GM21360 (cell line): ENCODE measurements around the gene GRM1.
"Not testable (repeated sequence)": the region's sequence is repeated elsewhere in the genome, so short reads cannot be mapped to it uniquely, and the experiment has no call there.

ENCODE experiments used
- ATAC-seq: cut with Tn5 transposase; IDR thresholded peaks from one replicate; pipeline ENCODE4 v1.9.1; 2021; ENCODE audit warnings: mild to moderate bottlenecking, moderate library complexity; ENCODE audit not compliant: unreplicated experiment

GRM1 gene

DNA sequence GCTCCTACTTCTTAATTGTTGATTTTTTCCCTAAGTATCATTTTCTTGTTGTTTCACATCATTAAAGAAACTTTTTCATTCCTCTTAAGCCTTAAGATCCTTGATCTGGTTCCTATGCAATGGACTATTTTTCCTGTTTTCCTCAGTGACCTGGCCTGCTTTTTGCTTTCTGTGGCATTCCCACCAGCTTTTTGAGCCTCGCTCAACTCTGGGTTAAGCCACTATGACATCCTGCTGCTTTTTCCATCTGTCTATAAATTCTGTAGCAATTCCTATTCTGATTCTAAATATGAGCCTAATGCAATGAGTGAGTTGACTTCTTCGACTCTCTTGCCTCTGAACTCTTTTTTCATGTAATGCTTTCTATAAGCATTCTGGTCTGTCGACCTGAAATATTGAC, 160.3 kb downstream of the GRM1 start:
- ATAC-seq = no peak

DNA sequence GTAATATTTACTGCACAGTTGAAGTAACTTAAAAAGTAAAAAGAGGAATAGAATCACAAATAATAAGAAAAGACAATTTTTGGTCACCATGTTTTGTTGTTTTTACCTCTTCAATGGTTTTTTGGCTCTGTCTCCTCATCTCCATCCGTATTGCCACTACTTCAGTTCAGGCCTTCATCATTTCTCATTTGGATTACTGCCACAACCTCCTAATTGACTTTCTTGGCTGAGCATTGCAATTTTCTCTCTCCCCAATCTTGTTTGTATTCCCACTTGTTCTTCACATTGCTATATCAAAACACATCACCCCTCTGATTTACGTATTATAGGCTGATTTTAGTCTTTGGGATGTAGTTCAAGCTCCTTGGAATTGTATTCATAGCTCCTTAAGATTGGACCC, 161.7 kb downstream of the GRM1 start:
- ATAC-seq = no peak

- ATAC-seq = no peak
These were observed 162.3 kb downstream of the GRM1 start for GRCh38 chr6:146191166-146191565.

GRCh38 chr6:146191612-146192011, 162.8 kb downstream of the GRM1 start:
- ATAC-seq = no peak

GRCh38 chr6:146194434-146194833, 165.6 kb downstream of the GRM1 start:
- ATAC-seq = no peak

DNA sequence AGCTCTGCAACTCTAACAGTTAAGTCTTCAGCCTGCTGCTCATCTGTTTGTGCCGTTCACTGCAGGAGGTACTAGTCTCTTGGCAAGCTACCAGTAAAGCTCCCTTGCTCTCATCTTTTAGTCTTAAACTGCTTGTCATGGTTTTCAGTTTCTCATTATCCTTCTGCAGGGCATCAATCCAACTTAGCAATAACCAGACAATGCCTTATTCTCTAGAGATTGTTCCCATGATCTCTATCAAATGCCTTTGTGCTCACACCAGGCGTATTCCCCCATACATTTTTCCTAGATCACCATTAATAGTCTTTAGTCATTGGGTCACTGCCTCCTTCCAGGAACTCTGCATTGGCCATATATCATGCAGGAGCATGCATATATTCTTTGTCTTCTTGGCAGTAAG, 171.3 kb downstream of the GRM1 start:
- ATAC-seq = no peak

GRCh38 chr6:146202570-146202969, 173.7 kb downstream of the GRM1 start:
- no peak for ATAC-seq

GRCh38 chr6:146209942-146210341, 181.1 kb downstream of the GRM1 start:
- ATAC-seq = no peak

DNA sequence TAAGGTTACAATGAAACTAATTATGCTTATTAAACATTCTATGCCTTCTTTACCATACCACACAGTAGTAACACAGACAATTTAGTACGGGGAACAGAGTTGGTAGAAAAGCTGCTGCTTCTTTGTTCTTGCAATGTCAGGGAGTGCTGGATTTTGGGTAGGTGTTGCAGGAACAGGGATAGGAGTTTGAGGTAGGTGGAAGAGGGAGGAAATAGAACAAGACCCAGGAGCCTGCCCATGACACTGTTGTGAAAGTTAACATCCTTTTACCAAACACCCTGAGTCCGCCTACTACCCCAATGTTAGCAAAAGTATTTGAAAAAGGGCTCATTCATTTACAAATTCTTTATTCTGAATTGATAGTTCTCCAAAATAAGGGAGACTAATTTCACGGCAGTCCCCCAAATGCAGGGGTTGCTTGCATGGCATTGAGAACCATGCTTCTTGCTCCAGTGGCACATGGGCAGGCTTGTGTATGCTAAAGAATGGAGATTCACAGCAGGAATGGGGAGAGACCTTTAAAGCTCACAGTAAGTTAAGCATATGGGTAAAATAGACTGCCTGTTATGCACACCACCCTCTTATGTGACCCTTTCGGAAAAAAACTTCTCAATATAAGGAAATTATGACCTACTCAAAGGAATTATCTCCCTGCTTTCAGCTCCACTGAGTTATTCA, 181.7 kb downstream of the GRM1 start:
- no peak for ATAC-seq

DNA sequence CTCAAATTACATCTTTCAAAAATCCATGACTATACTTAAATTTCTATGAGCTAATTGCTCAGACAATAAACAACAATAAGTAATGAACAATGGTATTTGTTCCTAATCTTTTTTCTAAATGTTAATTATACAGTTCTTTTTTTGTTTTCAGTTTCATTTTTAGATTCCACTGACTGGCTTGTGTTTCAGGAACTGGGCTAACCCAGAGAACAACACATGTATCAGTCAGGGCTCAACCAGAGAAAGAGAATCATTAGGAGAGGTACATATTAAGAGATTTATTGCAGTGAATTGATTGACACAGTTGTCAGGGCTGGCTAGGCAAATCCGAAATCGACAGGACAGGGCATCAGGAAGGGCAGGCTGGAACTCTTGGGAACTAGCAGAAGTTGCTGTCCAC, 182.8 kb downstream of the GRM1 start:
- no peak for ATAC-seq

DNA sequence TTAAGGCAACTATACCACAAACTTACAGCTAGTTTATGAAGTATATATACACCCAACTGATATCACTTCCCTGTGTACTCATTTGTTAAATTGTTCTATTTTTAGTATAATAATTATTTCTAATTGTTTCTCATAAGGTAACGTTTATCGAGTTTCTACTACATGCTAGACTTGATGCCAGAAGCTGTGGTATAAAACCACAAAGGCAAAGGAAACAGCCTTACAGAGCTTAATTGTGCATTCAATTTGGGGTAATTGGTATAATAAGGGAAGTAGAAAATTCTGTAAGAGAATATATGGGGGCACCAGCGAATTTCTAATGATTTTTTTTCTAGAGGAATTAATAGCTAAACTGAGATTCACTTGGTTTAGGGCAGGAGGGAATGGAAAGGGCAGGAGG, 183.9 kb downstream of the GRM1 start:
- no peak for ATAC-seq

DNA sequence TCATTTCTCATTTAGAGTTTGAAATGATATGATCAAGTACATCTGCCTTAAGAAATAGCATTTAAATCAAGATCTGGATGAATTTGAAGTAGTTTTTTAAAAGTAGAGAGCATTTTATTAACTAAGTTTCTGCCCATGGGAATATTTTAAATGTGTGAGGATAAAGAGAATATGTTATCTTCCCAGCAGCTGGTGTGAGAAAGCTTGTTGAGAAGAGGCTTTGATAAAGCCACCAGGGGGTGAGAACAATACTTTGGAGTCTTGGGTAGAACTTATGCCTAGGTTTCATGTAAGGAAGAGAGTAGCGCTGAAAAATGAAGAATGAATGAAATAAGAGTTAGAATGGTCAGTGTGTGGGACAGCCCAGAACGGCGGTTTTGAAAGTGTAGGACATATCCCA, 190.2 kb downstream of the GRM1 start:
- ATAC-seq = no peak

GRCh38 chr6:146224449-146224848, 195.6 kb downstream of the GRM1 start:
- no peak for ATAC-seq

DNA sequence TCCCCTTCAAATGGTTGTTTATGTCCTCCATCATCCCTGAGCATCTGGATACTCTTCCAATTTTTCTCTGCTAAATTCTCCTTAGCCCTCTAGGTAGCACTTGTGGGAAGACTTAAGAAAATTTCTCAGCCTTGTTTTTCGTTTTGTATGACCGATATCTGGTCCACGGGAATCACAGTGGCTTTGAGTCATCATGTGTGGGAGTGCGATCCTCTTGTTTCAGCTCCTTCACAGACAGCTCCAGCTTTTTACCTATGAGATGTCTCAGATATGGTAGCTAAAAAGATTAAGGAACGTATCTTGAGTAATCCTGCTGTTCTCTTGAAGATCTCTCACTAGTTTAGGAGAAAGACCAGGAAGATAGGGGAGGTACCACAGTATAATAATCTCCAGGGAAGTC, 196.1 kb downstream of the GRM1 start:
- ATAC-seq = no peak

- no peak for ATAC-seq
These were observed 211.5 kb downstream of the GRM1 start for GRCh38 chr6:146240322-146240721.

DNA sequence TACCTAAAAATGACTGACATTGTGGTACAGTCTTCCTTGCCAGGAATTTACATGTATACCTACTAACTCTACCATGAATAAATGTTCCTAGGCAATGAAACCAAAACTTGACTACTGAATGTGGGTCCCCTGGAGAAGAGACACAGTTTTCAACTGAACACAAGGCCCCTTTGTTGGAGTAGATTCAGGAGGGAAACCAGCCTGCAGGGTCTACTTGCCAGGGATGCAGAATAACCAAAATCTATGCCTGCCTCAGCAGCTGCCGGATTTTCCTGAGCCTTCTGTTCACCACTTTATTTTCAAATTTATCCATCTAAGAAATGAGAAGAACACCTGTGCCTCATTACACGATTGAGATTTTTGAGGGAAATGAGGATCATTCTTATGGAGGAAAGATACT, 211.9 kb downstream of the GRM1 start:
- no peak for ATAC-seq

GRCh38 chr6:146243646-146244045, 214.8 kb downstream of the GRM1 start:
- not testable (repeated sequence) for ATAC-seq

- no peak for ATAC-seq
These were observed 215.8 kb downstream of the GRM1 start for GRCh38 chr6:146244630-146245143.

DNA sequence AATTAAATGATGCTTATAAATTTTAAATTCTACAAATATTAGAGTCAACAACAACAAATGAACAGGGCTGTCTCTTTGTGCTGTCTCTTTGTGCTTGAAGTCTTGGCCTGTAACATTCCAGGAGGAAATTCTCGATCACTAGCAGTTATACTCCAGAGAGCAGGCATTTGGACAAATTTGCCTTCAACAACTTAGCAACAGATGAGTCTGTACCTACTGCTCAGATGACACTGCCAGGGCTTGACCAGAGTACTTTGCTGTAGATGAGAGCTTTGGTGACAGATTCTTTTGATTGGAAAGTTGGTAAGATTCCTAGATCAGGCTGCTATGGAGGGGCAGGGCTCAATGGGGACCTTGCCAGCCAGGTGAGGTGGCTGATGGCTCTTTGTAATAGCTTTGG, 217.2 kb downstream of the GRM1 start:
- no peak for ATAC-seq

DNA sequence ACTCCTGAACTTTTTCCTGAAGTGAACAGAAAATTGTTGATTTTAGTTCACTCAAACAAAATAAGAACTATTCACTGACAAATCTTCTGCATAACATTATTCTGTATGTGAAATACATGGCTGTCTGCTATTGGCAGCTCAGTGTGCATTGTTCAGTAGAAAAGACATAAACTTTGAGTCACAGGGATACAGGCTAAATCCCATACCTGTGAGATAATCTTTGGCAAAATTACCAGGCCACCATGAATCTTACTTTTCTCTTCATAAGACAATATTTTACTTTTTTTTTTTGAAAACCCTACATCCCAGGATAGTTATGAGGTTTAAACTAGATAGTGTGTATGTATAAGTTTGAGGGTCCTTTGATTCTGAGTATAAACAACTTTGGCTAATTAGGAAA, 224.8 kb downstream of the GRM1 start:
- ATAC-seq = no peak

- ATAC-seq = no peak
These were observed 229.3 kb downstream of the GRM1 start for GRCh38 chr6:146258206-146258605.

DNA sequence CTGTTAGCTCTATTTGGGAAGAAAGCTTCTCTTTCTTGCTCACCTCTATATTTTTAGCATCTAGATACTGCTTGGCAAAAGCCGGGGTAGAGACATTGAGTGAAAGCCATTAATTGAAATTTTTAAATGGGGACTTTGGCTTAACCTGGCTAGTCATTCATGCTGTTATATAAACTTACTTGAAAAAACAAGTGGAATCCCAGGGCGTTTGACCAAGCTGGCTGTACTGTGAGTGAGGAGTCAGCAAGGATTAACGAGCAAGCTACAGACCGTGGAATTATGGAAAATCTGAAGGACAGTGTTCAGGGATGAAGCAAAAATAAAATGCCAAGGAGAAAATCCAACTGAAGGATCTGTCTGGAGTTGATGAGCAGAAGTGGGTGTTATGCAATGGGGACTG, 232.0 kb downstream of the GRM1 start:
- no peak for ATAC-seq

DNA sequence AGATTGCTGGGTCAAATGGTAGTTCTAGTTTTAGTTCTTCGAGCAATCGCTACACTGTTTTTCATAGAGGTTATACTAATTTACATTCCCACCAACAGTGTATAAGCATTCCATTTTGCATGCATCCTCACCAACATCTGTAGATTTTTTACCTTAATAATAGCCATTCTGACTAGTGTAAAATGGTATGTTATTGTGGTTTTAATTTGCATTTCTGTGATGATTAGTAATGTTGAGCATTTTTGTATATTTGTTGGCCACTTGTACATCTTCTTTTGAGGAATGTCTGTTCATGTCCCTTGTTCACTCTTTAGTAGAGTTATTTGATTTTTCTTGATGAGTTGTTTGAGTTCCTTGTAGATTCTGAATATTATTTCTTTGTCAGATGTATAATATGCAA, 236.2 kb downstream of the GRM1 start:
- no peak for ATAC-seq
